ENCODE data around the gene TRPC6.

Gene TRPC6

DNA sequence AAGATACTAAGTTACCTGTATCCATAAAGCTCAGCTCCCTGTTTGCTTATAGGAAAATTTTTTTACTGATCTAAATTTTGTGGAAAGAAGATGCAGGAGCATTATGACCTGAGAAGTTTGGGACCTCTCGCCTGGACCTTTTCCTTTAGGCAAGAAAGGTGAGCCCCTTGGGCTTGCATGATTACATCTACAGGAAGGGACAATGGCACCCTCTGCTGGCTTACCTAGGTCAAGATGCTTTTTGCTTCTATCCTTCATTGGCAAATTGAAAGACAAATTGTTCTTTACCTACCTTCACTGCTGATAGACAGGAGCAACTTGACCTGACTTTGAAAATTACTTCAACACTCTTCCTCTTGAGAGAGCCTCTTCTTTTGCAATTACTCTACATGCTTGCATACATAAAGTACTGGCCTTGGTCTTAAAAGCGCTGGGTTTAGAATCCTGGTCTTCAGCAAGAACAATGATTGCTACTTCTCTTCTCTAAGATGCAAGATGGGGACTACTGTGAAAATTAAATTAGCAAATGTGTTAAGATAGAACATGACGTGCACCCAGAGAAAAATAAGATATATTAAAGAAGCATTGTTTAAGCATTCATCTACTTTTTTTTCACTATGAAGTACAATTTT is 147.2 kb downstream of the TRPC6 start:
- H3K27me3 Mint-ChIP-seq (ENCODE audit: low read depth), result no peaks in the 10 kb centered on the region
- H3K27ac Mint-ChIP-seq, result no peak overlapping the region
- H3K4me1 Mint-ChIP-seq (ENCODE audit: low read depth), result no peaks in the 10 kb centered on the region
- no peaks in the 10 kb centered on the region for H3K36me3 Mint-ChIP-seq (ENCODE audit: low read depth)
- H3K4me3 Mint-ChIP-seq, result no peak overlapping the region
- peaks cover 7% of the 10 kb centered on the region for H3K9me3 Mint-ChIP-seq
- no peak for DNase-seq (ENCODE audit: low spot score)

DNA sequence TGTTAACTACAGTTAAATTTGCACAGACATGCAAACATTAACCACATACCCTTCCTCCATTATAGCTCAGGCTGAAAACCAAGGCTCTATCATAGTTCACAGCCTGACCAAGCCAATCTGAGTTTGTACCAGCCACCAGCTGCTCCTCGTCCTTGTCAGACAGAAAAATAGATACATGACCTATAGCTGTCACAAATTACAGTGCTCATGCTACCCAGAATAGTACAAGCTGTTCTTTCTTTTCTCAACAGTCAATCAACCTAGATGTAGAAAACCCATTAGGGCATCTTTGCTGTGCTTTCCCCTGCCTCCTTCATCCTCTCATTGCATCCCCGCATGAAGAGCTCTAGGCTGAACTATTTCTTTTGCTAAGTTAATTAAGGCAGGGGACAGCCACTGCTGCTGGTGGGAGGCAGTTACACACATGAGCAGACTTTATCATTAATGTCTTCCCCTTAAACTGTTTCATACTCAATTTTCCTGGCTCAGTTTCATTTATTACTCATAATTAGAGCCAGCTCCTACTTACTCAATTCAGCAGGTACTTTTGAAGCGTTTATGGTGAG is 148.3 kb downstream of the TRPC6 start:
- no peaks in the 10 kb centered on the region for H3K27me3 Mint-ChIP-seq (ENCODE audit: low read depth)
- no peak for DNase-seq (ENCODE audit: low spot score)
- H3K9me3 Mint-ChIP-seq, result peaks cover 7% of the 10 kb centered on the region
- no peak overlapping the region for H3K27ac Mint-ChIP-seq
- H3K4me1 Mint-ChIP-seq (ENCODE audit: low read depth), result no peaks in the 10 kb centered on the region
- H3K4me3 Mint-ChIP-seq, result no peak overlapping the region
- no peaks in the 10 kb centered on the region for H3K36me3 Mint-ChIP-seq (ENCODE audit: low read depth)

DNA sequence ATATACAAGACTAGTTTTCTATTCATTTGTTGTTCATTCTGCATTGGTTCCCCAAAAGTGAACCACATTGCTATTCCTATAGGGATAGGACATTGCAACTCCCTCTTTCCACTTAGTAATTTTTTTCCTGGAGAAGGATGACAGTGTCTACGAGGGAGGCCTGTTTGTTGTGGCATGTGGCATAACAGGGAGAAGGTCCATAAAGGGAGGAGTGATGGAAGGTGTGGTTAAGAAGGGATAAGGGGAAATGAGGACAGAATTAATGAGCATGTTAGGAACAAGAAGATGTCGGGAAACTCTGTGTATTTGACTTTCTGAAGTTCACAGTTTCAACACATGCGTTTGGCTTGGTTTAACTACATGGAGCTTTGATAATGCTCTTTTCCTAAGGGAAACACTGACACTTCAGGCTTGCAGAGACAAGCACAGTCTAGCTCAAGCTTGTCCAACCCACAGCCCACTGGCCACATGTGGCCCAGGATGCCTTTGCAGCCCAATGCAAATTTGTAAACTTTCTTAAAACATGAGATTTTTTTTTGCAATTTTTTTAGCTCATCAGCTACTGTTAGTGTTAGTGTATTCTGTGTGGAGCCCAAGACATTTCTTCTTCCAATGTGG is 149.7 kb downstream of the TRPC6 start:
- no peak overlapping the region for H3K27ac Mint-ChIP-seq
- no peak for DNase-seq (ENCODE audit: low spot score)
- peaks cover 12% of the 10 kb centered on the region for H3K9me3 Mint-ChIP-seq
- H3K4me3 Mint-ChIP-seq, result no peak overlapping the region
- no peaks in the 10 kb centered on the region for H3K27me3 Mint-ChIP-seq (ENCODE audit: low read depth)
- H3K4me1 Mint-ChIP-seq (ENCODE audit: low read depth), result no peaks in the 10 kb centered on the region
- H3K36me3 Mint-ChIP-seq (ENCODE audit: low read depth), result no peaks in the 10 kb centered on the region

DNA sequence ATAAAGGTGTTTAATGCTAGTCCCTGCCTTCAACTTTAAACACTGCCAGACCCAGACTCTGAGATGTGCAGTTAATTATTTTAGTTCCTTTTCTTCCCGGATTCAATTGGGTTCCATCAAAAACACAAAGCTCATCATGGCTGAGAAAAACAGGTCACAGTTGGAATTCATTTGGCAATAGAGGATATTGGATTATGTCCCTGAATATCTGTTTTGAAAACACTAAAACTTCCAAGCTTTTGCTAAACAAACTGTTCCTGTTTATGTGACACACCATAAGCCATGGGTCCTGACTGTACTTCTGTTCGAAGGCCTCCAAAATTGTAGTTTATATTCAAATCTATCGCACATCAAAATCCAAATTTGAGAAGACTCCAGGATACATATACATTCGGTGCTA is 150.7 kb downstream of the TRPC6 start:
- no peaks in the 10 kb centered on the region for H3K36me3 Mint-ChIP-seq (ENCODE audit: low read depth)
- no peak overlapping the region for H3K27ac Mint-ChIP-seq
- no peak overlapping the region for H3K4me3 Mint-ChIP-seq
- DNase-seq (ENCODE audit: low spot score), result no peak
- no peaks in the 10 kb centered on the region for H3K27me3 Mint-ChIP-seq (ENCODE audit: low read depth)
- H3K4me1 Mint-ChIP-seq (ENCODE audit: low read depth), result no peaks in the 10 kb centered on the region
- H3K9me3 Mint-ChIP-seq, result peaks cover 20% of the 10 kb centered on the region

DNA sequence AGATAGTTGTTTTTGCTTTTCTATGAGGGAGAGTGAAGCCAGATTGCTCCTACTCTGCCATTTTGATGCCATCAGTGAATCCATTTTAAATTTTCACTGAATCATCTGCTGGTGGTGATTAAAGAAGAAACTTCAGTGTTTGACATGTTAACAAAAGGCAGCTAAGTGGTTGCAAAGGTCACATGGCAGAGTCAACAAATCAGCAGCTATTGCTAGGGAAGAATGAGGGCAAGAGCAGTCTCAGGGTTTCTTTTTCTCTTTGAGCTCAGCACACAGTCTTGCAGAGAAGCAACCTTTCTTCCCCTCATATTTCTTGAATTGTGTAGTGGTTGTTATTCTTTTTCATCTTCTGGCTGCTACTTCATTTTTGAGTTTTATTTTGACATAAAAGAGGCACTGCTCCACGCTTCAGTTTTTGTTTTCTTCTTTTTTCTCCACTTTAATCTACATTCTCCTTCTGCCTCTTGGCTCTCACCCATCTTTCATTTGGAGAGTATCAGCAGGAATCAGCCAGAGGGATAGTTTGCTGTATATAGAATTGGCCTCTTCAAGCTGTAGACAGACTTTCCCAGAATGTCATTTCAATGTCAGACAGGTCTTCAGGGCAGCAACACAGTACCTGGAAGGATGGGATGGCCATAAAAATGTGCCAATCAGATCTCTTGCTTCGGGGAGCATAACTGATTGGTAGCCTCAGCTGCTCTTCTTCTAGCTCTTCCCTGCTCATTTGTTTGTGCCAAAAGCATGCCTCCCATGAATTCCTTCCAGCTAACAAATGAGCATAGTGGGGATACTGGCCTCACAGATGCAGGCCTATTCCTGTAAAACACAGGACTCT is 153.9 kb downstream of the TRPC6 start:
- H3K36me3 Mint-ChIP-seq (ENCODE audit: low read depth), result no peaks in the 10 kb centered on the region
- no peak for DNase-seq (ENCODE audit: low spot score)
- peaks cover 25% of the 10 kb centered on the region for H3K9me3 Mint-ChIP-seq
- no peak overlapping the region for H3K4me3 Mint-ChIP-seq
- no peaks in the 10 kb centered on the region for H3K4me1 Mint-ChIP-seq (ENCODE audit: low read depth)
- H3K27me3 Mint-ChIP-seq (ENCODE audit: low read depth), result no peaks in the 10 kb centered on the region
- H3K27ac Mint-ChIP-seq, result no peak overlapping the region

DNA sequence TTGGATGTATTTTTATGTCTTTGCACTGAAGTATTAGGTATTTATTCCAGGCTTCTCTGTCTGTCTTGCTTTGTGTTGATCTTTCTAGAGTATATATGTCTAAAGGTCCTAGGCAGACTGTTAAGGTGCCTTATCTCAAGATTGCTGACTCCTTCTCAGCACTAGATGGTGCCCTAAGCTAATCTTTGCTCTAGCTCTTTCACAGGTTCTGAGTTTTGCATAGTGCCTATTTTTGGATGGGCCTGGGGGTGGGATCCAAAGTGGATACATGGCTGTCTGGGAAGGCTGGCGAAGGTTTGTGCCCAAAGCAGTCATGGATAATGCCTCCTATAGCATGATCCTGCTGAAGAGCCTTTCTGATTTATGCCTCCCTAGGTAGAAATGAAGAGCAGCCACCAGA is 154.9 kb downstream of the TRPC6 start:
- no peak overlapping the region for H3K4me3 Mint-ChIP-seq
- no peak for DNase-seq (ENCODE audit: low spot score)
- peaks cover 25% of the 10 kb centered on the region for H3K9me3 Mint-ChIP-seq
- no peak overlapping the region for H3K27ac Mint-ChIP-seq
- H3K27me3 Mint-ChIP-seq (ENCODE audit: low read depth), result no peaks in the 10 kb centered on the region
- H3K36me3 Mint-ChIP-seq (ENCODE audit: low read depth), result no peaks in the 10 kb centered on the region
- no peaks in the 10 kb centered on the region for H3K4me1 Mint-ChIP-seq (ENCODE audit: low read depth)

DNA sequence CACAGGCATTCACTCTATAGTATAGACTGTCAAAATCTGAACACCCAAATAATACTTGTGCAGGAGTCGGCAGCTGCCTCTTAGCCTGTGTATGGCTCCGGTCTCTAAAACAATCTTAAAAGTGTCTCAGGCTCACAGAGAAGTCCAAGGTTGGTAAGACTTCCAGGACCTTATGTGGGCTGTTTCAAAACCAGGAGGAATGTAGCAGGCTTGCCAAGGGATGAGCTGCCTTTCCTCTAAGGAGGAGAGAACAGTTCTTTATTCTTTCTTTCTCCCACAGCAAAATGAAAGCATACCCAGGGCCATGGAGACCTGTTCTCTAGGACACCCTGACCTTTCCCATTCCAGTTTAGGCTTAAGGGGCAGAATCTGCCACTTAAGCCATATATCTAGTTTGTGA is 176.5 kb downstream of the TRPC6 start:
- DNase-seq (ENCODE audit: low spot score), result no peak
- Mint-ChIP-seq H3K27me3 (ENCODE audit: low read depth) (no peaks in the 10 kb centered on the region), H3K36me3 (ENCODE audit: low read depth) (no peaks in the 10 kb centered on the region), H3K27ac (no peak overlapping the region), H3K4me3 (no peak overlapping the region), H3K4me1 (ENCODE audit: low read depth) (no peaks in the 10 kb centered on the region), H3K9me3 (no peaks in the 10 kb centered on the region)

All from T-helper 2 cell treated with Interferon-gamma antibody and Interleukin-4, amounts not matched to agents 5 μg/mL and 100 μg/mL, for 36 hours (primary cell).